CD4-positive, alpha-beta T cell treated with Interleukin-2 at 100 ng/mL for 4 hours (primary cell): ENCODE data around the gene GNAO1.

Experiments
- DNase-seq: peaks from one replicate; pipeline ENCODE4 v3.0.0-alpha.2; 2020; ENCODE audit warnings: low spot score

GNAO1 gene

DNA sequence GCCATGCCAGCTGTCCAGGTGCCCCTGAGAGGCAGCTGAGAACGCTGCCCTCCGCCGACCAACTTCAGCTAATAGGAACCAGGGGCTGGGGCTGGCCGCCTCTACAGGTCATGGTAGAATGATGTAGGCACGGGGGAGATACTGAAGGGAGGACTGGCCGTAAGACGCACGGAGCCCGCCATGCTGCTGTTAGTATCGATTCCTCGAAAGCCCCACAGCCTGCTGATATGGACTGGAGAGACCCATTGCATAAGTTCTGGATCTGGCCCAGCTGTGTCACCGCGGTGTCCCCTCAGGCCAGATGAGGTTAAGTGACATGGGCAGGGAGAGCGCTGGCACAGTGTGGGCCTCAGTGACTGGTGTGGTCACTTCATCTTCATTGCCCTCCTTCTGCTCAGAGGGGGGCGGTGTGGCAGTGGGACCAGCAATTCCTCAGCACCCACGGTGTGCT, 158.4 kb downstream of the GNAO1 start:
- DNase-seq, result no peak

DNA sequence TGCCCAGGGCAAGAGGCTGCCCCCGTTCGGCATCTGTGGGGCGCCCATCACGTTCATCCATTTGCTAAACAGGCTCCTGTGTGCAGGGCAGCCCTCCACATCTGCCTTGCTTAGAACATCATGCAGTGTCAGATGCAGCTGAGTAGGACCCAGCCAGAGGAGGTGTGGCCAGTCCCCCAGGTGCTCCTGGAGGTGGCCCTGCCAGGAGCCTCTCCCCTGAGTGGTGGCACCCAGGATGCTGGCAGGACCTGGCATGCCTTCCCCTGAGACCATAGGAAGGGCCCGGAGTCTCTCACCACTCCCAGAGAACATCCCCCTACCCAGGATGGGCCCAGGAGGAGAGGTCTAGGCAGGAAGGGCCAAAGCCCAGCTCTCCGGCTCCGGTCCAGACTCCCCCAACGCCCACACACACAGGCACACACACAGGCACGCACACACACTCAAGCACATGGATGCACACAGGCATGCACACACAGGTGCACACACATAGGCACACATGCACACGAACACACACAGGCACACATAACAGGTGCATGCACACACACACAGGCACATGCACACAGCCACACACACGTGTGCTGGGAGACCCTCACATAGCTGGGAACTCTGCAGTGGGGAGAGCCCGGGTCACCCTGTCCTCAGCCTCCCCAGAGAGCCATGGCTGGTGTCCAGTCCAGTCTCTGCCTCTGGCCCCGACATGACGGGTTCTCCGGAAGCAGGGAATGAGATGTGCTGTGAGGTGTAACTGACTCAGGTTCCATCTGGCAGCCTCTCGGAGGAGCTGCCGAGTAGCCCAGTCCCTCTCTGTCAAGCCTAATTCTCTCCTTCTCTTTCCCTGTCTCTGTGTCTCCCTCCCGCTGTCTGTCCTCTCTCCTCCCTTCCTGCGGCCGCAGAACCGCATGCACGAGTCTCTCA, 159.5 kb downstream of the GNAO1 start:
- no peak for DNase-seq

DNA sequence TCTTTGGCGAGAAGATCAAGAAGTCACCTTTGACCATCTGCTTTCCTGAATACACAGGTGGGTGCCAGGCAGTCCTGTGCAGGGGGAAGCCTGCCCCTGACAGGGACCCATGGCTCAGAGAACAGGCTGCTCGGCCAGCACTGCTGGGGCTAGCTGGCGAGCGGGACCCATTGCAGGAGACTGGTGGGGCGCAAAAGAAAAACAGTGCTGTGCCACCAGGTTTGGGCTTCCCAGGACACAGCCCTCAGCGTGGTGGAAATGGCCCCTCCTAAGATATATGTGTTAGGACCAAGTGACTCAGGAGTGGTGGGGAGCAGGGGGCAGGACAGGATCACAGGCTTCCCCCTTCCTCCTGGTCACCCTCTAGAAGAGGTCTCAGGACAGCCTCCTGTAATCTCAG, 160.2 kb downstream of the GNAO1 start:
- DNase-seq, result no peak

DNA sequence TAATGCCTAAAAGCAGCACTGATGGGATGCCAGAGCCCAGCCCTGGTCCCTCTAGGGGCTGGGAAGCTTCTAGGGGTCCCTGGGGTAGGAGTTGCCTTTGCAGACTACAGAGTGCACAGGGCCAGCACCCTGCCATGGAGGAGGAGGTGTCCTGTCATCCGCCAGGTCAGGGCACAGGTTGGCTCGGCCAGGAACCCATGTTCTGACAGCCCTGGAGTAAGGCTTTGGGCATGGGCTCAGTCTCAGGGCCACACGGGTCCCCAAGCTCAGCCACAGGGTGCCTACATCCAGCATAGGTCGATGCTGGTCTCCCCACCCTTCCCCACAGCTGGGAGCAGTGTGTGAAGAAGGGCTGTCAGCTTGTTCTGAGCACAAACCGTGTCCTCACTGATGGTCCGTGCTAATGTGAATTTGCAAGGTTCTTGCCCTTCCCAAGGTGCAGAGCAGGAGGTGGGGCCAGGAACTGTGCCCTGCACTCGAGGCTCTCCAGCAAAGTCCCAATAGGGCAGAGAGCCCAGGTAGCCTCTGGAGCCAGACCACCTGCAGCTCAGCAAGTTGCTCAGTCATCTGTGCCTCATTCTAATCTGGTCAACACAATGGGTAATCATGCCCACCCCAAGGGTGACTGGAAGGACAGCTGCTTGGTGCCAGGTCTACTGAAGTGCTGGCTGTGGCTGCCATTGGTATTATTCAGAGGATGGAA, 161.2 kb downstream of the GNAO1 start:
- DNase-seq, result no peak

DNA sequence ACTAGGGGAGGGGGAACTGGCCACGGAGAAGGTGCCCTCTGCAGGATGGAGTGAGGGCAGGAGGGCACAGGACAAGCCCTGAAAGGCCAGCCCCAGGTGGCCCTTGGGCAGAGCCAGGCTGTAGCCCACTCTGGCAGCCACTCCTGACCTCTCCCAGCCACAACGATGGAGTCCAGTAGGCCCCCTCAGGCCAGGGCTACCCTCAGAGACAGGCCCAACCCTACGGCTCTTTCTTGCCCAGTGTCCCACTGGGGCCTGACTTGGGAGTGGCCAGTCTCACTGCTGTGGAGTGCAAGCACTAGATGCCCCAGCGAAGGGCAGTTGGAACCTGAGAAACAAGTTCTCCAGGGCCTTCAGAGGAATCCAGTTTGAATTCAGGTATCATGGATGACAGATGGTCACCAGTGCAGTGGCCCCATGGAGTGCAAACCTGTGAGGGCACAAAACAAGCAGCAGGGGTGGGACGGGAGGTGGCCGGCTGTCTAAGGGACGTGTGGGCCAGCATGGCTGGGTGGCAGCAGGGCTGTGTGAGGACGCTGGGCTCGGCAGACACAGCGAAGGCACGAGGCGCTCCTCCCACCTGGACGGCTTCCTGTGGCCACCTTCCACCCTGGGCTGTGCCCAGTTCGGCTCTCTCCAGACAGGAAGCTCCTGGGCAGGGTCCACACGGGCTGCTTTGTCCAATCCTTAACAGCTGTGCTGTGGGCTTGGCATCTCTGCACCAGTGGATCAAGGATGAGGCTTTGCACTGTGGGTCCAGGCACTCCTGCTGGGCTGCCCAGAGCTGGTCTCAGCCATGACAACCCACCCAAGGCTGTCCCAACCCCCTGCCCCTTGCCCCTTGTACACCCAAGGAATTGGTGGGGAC, 162.0 kb downstream of the GNAO1 start:
- no peak for DNase-seq

DNA sequence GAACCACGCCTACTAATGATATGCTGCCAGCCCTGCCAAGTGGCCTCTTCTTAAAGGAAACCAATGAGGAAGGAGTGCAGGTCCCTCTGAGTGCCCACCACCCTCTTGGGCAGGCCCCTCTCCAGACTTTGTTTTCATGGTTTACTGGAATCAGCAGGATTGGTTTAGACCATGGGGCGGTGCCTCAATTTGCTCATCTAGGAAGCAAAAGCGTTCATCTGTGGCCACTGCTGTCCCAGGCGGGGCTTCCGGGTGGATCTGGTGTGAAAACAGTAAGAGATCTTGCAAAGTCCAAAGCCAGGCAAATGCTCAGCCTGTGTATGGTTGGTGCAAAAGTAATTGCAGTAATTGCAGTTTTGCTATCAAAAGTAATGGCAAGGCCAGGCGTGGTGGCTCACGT, 162.7 kb downstream of the GNAO1 start:
- no peak for DNase-seq

DNA sequence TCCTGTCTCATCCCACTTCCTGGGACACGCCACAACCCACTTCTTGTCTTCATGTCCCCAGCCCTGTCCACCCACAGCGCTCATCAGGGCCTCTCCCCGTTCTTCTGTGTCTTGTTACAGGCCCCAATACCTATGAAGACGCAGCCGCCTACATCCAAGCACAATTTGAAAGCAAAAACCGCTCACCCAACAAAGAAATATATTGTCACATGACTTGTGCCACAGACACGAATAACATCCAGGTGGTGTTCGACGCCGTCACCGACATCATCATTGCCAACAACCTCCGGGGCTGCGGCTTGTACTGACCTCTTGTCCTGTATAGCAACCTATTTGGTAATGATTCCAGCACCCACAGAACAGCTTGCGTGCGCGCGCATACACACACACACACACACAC, 163.5 kb downstream of the GNAO1 start:
- DNase-seq, result no peak

DNA sequence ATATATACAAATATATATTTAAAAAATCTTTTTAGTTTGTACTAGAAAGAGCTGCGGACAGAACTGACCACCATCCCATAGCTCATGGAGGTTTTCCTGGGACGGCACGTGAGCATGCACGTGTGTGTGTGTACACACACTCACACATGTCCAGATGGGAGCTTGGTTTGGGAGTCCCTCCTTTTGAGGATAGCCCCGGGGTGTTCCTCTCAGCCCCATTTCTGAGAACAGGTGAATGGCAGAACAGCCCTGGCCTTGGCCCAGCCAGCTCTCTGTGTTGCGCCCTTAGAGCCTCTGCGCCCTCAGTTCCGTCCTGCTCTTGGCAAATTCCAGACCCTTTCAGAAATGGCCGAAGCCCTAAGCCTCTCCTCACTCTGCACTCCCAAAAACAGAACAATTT, 163.9 kb downstream of the GNAO1 start:
- DNase-seq, result no peak

DNA sequence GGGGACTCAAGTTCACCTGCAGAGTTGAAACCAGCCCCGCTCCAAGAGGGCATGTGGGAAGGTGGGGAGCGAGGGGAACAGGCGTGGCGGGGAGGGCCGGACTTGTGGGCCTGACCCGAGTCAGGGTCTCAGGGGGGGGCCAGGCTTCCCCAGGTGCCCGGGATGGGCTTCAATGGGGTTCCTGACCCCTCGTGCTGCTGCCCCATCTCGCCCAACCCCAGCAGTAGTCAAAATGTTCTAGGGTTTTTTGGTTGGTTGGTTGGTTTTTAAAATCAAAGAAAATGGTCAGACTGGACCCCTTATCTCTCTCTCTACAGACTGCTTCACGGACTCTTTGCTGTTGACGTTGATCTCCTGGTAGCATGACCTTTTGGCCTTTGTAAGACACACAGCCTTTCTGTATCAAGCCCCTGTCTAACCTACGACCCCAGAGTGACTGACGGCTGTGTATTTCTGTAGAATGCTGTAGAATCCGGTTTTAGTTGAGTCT, 164.5 kb downstream of the GNAO1 start:
- DNase-seq, result no peak

DNA sequence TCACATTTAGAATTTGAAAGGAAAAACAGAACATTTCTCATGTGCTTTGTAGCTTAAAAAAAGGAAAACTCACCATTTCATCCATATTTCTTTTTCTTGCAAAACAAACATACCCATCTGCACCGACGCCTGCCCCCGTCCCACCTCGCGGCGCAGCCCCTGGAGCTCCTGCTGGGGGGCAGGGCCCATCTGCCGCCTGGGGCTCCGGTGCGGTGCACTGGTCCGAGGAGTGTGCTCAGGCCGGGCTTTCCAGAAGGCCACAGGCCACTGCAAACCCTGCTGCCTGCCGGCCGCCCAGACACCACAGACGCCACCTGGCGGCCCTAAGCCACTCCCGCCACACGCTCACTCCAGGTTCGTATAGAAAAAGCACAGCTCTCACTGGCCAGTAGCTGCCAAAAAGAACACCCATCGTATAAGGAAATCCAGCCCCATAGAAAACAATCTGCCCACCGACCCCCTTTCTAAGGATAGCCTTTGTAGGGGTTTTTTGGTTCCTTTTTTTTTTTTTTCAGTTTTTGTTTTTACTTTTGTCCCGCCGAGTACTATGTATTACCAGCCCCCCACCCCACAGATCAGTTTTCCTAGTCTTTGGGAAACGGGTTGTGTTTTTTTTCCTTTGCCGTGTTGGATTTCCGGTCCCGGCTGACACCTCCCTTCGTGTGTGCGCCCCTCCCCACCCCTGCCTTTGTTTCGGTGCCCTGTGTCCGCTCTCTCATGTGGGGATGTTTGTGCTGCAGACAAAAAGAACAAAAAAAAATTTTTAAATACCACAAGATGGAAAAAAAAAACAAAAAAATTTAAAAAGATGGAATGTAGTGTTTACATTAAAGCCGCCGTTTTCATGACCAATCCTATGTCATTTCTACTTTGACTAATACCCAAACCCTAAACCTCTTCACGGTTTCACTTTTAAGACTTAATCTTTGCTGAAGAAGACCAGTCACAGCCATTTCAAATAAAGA, 165.3 kb downstream of the GNAO1 start:
- peak; percentile 61 for DNase-seq

DNA sequence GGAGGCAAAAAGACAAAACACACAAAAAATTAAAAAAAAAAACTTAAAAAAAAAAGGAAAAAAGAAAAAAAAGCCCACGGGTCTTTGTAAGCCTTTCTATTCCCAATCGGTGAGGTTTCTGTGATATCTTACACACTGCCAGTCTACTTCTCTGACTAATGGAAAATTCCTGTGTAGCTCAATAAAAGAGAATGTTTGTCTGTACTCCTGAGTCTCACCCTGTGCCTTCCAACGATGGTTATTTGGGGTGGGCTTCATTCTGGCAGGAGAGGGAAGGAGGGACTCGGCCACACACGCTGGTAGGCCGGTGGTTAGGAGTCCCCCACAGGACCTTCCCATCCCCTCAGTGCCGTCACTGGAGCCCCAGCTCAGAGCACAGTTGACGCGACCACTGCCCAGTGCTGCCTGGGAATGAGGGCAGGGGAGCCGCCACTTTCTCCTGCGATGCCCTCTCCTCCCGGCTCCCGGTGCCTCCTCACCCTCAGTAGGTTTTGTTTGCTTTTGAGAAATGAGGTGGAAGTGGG, 166.0 kb downstream of the GNAO1 start:
- DNase-seq, result no peak

DNA sequence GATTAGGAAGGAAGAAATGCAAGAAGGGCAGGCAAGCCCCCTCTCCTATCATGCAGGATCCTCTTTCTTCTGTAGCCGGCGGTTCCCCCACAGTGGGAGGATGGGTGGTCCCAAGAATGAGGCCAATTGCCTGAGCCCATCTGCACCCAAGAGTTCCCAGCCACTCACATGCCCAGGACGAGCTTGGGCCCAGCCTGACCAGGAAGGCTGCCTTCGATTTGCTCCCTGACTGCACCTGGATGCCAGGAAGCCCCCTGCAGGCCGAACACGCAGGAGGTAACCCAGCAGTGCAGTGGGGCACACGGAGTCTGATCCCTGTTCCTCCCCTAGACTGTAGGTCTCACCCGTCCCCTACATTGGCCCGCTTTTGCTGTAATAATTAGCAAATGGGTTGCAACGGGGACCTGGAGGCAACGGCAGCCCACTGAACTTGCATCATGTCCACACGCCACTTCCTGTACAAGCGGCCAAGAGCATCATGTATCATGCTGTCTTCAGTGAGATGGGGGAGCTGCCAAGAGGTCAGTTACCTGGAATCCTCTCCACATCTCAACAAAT, 166.6 kb downstream of the GNAO1 start:
- no peak for DNase-seq

DNA sequence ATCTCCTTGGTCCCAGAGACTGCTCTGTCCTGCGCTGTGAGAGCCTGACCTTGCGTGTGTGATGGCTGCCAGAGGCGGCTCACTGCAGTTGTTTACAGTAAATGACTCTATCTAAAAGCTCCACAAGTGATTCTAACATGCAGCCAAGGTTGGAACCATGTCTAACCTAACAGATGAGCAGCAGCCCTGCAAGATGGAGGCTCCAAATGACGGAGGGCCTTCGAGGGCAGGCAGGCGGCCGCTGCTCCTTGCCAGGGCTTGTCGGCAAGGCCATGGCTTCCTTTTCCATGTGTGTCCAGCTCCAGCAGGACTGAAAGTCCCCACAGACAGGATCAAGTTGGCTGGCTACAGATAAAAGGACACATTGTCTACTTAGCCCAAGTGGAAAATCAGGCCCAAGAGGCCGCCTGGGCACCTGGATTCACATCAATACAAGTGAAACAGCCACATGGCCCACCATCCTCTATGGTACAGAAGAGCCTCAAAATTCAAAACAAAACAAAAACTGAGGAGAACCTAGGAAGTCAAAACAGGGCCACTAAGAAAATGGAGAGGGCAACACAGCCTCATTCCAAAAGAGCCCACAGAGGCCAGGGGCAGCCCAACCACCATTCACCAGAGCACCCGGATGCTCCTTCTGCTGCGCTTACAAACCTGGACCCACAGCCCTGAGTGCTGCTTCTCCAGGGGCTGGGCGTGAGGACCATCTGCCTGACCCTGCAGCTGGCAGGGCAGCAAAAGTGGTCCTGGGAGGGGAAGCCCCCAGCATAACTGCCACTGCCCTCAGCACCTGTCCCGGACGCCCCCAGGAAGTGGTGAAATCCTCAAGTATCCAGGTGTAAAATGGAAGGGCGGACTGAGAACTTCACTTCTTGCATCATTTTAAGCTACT, 169.1 kb downstream of the GNAO1 start:
- DNase-seq, result no peak

DNA sequence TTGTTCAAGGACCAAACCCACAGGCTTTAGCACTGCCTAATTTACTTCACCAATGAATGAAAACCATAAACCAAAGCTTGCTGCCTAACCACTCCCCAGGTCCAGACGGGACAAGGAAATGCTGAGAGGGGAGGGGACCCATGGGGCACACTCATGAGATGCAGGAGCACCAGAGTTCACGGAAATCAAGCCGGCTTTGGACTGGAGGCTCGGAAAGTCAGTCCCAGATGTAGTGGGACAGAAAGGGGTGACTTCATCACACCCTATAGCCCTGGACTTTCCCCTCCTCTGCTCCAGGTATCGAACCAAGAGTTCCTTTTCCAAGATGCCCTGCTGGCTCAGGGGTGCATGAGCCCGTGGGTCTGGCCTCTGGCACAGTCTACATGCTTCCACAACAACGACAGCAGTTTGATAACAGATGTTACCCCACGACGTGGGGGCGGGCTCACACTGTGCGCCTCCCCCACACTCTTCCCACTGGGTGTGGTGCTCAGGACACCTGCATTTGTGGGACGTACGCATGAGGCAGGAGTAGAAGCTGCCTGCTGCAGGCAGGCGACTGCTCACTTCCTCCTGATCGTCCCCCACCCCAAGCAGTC, 170.9 kb downstream of the GNAO1 start:
- no peak for DNase-seq

DNA sequence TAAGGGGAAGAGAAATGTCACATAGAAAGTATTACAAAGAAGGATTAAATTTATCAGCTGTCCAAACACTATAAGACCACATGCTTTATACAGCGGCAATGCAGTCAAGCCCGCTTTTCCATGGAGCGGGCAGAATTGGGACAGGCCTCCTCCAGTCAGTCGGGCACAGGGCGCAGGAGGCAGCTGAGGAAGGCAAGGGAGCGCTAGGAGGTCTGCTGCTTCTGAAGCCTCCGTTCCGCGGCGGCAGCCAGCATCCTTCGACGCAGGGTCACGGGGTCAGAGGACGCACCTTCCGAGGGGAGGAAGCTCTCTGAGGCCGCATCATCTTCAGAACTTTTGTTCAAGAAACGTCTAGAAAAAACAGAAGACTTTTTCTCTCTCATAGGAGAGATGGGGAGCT, 171.4 kb downstream of the GNAO1 start:
- no peak for DNase-seq

DNA sequence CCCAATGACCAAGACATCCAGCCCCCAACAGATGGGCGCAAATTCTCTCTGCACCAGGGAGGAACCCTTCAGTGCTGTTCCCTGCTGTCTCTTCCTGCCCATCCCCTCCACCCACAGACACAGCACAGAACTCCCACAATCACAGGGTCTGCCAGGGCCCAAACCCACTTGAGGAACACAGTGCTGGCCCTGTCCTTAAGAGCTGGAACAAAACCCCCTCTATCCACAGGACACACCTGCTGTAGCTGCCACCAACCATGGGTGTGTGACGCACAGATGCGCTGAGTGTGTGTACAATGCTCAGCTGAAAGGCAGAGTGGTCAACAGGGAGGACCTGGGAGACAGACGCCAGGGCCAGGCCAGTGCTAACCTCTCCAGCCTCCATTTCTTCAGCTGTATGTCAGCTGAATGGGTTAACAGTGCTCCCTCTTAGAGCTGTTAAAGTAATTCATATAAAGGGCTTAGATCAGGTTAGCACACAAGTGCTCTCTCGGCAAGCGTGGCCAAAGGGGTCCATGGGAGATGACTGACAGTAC, 172.0 kb downstream of the GNAO1 start:
- DNase-seq, result no peak

DNA sequence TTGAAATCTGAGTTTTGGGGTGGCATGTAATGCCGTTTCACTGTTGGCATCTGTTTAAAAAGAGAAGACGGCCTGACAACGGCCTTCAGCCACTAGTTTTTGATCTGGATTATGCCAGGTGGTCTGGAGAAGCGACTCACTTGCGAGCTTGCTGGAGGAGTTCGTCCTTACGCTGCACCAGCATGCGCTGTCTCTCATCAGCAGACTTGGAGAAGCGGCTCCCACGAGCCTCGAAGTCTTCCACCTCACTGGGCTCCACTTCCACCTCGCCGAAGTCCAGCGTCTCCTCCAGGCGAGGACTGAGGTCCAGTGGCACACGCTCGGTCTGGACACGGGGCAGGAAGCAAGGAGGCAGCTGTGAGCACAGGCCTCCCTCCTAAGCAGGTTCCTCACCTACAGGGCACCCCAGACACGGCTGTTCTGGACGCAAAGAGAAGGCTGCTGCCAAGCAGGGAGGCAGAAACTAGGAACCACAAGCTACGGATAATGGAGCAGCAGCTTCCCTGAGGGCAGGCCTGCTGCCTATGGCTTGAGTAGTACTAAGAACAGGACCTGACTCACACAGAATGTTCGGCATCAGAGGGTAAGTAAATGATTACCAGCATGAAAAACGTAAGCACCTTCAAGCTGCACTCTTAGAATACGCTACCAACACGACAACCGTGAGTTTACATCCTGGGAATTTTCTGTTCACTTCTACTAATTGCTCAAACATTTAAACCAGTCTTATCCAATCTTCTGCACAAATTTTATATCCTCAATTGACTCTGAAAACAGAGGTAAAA, 172.7 kb downstream of the GNAO1 start:
- DNase-seq, result no peak

DNA sequence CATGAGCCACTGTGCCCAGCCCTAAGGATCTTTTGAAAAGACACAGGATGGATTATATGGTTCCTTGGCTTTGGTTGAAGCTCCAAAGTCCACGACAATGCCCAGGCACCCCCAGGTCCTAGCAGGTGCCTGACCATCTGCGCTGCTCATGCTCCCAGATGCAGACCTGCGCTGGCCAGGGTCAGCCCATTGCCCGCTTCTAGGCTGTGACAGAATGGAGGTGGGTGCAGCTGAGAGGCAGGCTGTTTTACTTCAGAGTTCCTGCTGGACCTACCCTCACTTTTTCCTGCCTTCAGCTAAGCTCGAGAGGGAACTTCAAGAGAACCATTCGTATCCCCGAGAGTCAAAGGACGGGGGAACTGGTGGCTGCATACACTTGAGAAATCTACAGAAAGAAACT, 173.6 kb downstream of the GNAO1 start:
- DNase-seq, result no peak
